COLO829 (cell line): ENCODE measurements around the gene RNF217.
A peak's percentile ranks its signal among the peaks of the same experiment; 100 is the strongest.

Experiments
- DNase-seq: peaks from one replicate; pipeline ENCODE4 v3.0.0; 2012; ENCODE audit warnings: low spot score

Gene RNF217

GRCh38 chr6:124987999-124988591 is 25.9 kb downstream of the RNF217 start:
- DNase-seq, result no peak

GRCh38 chr6:124989136-124989983 is 27.1 kb downstream of the RNF217 start:
- no peak for DNase-seq

- DNase-seq, result no peak
Observed at GRCh38 chr6:124990988-124991387, 28.8 kb downstream of the RNF217 start.

- no peak for DNase-seq
Observed at GRCh38 chr6:124991764-124992295, 29.6 kb downstream of the RNF217 start.

GRCh38 chr6:124993327-124993726 is 31.1 kb downstream of the RNF217 start:
- no peak for DNase-seq

- no peak for DNase-seq
Observed at GRCh38 chr6:124994648-124995047, 32.4 kb downstream of the RNF217 start.

- no peak for DNase-seq
Observed at GRCh38 chr6:124995131-124995530, 32.9 kb downstream of the RNF217 start.

- no peak for DNase-seq
Observed at GRCh38 chr6:124995645-124996325, 33.5 kb downstream of the RNF217 start.

GRCh38 chr6:124996411-124996810 is 34.2 kb downstream of the RNF217 start:
- DNase-seq, result no peak

- no peak for DNase-seq
Observed at GRCh38 chr6:124997196-124997875, 35.1 kb downstream of the RNF217 start.

- no peak for DNase-seq
Observed at GRCh38 chr6:124999105-124999764, 37.0 kb downstream of the RNF217 start.

- DNase-seq, result peak; percentile 47
Observed at GRCh38 chr6:125001684-125002405, 39.6 kb downstream of the RNF217 start.

GRCh38 chr6:125002406-125002741 is 40.1 kb downstream of the RNF217 start:
- DNase-seq, result no peak

- DNase-seq, result no peak
Observed at GRCh38 chr6:125003070-125003469, 40.8 kb downstream of the RNF217 start.

- no peak for DNase-seq
Observed at GRCh38 chr6:125004198-125004597, 42.0 kb downstream of the RNF217 start.

GRCh38 chr6:125004797-125005595 is 42.8 kb downstream of the RNF217 start:
- no peak for DNase-seq

- DNase-seq, result no peak
Observed at GRCh38 chr6:125008261-125008703, 46.0 kb downstream of the RNF217 start.

- no peak for DNase-seq
Observed at GRCh38 chr6:125008957-125009356, 46.7 kb downstream of the RNF217 start.

- no peak for DNase-seq
Observed at GRCh38 chr6:125009578-125009977, 47.3 kb downstream of the RNF217 start.
